K562 (cell line): Measurements from ENCODE around the gene DDX18. TPM values are rescaled to one million over a fixed set of nuclear protein-coding genes. Genes with fewer than 3 reads are reported as not detected.

ENCODE experiments used
- CREB1 ChIP-seq, 2 experiments: sonication (generic) in 1 of 2; formaldehyde crosslinking in 1 of 2; IDR thresholded peaks; 2 replicates each; pipeline versions ENCODE4 v1.6.1 to v1.8.0; 2012 to 2022; ENCODE audit warnings: inconsistent platforms in 1 of 2, mild to moderate bottlenecking in 1 of 2, missing genetic modification reagents in 1 of 2, moderate library complexity in 1 of 2
- HDAC6 ChIP-seq: IDR thresholded peaks from 2 replicates; pipeline ENCODE4 v1.6.1; 2012; ENCODE audit warnings: low read depth, mild to moderate bottlenecking, control low read depth, inconsistent platforms, low read length, moderate library complexity
- HEY1 ChIP-seq: fragments of 250-450 bp; sonication (Bioruptor Pico); IDR thresholded peaks from 2 replicates; pipeline ENCODE4 v1.5.0; 2020; ENCODE audit warnings: mild to moderate bottlenecking, moderate library complexity, borderline replicate concordance
- MEIS2 ChIP-seq: fragments of 450-650 bp; IDR thresholded peaks from 2 replicates; pipeline ENCODE4 v1.6.1; 2014; ENCODE audit warnings: mild to moderate bottlenecking; ENCODE audit not compliant: partially characterized antibody
- ZC3H8 ChIP-seq: fragments of 450-650 bp; IDR thresholded peaks from 2 replicates; pipeline ENCODE4 v1.6.1; 2017
- ZNF354B ChIP-seq: fragments of 250-450 bp; sonication (Bioruptor Pico); IDR thresholded peaks from 2 replicates; pipeline ENCODE4 v1.4.0; 2020
- polyA plus RNA-seq, 8 experiments: library from polyadenylated mRNA; depleted of rRNA in 4 of 8; stranded (reverse) in 5 of 8; unstranded in 3 of 8; fragments of >200 nt; fragmentation: Nextera tagmentation in 2 of 8; fragmentation: Illumina TruSeq in 1 of 8; extraction: Ambion mirVana in 2 of 8; extraction: Trizol in 1 of 8; gene quantifications; 2 replicates each; pipeline versions ENCODE4 v1.2.1 to v1.2.3, GENCODE V29; 2011 to 2014; ENCODE audit warnings: inconsistent platforms in 1 of 8, missing spikeins in 1 of 8
- total RNA-seq, 7 experiments: library from RNA; depleted of rRNA in 6 of 7; stranded (reverse); fragments of >200 nt in 6 of 7; fragmentation: Illumina TruSeq in 2 of 7; extraction: Trizol in 2 of 7; gene quantifications; 2 replicates each; pipeline versions ENCODE4 v1.2.1 to v1.2.3, GENCODE V29; 2011 to 2021; ENCODE audit warnings: low replicate concordance in 1 of 7
- TF ChIP-seq, protein P1 (sequence below), 2 experiments: fragments of 450-650 bp in 1 of 2; sonication (generic) in 1 of 2; formaldehyde crosslinking in 1 of 2; IDR thresholded peaks; 2 replicates each; pipeline versions ENCODE4 v1.7.1 to v1.9.0; 2016 to 2022; ENCODE audit warnings: inconsistent platforms in 1 of 2, mild to moderate bottlenecking in 1 of 2, missing genetic modification reagents in 1 of 2

DDX18 gene
- total and polyA plus RNA-seq, 9 of the 15 experiments (the other 6 are each of a cell fraction or from before 2014, with no cell fraction given) = 67.9 to 156 (median 116) TPM

GRCh38 chr2:117789505-117789904 is 25.0 kb upstream of the DDX18 start (continued):
- TF ChIP-seq, protein P1, sequence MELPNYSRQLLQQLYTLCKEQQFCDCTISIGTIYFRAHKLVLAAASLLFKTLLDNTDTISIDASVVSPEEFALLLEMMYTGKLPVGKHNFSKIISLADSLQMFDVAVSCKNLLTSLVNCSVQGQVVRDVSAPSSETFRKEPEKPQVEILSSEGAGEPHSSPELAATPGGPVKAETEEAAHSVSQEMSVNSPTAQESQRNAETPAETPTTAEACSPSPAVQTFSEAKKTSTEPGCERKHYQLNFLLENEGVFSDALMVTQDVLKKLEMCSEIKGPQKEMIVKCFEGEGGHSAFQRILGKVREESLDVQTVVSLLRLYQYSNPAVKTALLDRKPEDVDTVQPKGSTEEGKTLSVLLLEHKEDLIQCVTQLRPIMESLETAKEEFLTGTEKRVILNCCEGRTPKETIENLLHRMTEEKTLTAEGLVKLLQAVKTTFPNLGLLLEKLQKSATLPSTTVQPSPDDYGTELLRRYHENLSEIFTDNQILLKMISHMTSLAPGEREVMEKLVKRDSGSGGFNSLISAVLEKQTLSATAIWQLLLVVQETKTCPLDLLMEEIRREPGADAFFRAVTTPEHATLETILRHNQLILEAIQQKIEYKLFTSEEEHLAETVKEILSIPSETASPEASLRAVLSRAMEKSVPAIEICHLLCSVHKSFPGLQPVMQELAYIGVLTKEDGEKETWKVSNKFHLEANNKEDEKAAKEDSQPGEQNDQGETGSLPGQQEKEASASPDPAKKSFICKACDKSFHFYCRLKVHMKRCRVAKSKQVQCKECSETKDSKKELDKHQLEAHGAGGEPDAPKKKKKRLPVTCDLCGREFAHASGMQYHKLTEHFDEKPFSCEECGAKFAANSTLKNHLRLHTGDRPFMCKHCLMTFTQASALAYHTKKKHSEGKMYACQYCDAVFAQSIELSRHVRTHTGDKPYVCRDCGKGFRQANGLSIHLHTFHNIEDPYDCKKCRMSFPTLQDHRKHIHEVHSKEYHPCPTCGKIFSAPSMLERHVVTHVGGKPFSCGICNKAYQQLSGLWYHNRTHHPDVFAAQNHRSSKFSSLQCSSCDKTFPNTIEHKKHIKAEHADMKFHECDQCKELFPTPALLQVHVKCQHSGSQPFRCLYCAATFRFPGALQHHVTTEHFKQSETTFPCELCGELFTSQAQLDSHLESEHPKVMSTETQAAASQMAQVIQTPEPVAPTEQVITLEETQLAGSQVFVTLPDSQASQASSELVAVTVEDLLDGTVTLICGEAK (IDR thresholded peaks at IDR 0.05) = no peak
- TF ChIP-seq, protein P1 (CRISPR knock-in tag; IDR thresholded peaks at IDR 0.05) = no peak
- TF ChIP-seq HEY1 (CRISPR knock-in tag) (no peak), CREB1 (IDR thresholded peaks at IDR 0.05) (no peak), CREB1 (CRISPR knock-in tag; IDR thresholded peaks at IDR 0.05) (no peak), MEIS2 (no peak), ZNF354B (CRISPR knock-in tag) (no peak), ZC3H8 (no peak), HDAC6 (no peak)
